Measurements from ENCODE around the gene PRPF40B. TPM values are rescaled to one million over a fixed set of nuclear protein-coding genes. Genes with fewer than 3 reads are reported as not detected.
A peak's percentile ranks its signal among the peaks of the same experiment; 100 is the strongest.

Gene PRPF40B
- total and polyA plus RNA-seq, 2 donors (not counting 1 experiment from before 2014, with no cell fraction given): 11.7 to 23.7 TPM

DNA sequence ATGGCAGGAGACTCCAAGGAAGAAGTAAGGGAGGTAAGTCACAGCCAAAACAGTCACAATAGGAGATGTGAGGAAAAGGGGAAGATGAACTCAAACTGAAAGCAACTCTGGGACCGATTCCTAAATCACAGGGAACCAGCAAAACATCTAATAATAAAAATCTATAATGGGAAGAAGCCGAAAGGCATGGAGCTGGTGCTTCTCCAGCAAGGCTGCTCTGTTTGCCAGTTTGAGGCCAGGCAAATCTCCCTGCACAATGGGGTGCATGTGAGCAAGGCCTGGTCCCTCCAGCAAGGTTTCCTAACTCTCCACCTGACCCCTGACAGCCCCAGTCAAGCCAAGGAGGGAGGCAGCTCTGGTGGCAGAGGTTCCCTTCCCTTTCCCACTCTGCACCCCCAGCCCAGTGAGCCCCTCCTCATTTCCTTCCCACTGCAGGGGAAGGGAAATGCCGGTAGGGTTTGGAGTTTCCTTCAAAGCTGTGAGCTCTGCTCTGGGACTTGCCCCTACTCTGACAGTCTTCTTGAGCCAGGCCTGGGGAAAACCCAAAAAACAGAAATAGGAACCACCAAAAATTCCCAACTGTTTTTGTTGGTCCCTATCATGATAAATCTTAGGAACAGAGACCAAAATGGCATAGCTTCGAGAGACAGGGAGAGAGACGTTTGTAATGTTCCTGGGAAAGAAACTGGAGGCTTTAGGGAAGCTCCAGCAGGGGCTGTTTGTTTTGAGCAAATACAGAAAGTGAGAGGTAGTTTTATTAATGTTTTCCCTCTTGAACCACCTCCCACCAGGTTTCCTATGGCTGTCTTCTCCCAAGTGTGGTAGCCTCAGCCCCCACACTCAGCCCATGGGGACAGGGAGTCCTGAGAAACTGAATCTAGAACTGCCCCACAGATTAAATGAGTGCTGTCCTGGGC, 49.2 kb downstream of the PRPF40B start:
- H3K27ac Mint-ChIP-seq: peak overlapping the region; percentile 87
- TF ChIP-seq, protein P1, sequence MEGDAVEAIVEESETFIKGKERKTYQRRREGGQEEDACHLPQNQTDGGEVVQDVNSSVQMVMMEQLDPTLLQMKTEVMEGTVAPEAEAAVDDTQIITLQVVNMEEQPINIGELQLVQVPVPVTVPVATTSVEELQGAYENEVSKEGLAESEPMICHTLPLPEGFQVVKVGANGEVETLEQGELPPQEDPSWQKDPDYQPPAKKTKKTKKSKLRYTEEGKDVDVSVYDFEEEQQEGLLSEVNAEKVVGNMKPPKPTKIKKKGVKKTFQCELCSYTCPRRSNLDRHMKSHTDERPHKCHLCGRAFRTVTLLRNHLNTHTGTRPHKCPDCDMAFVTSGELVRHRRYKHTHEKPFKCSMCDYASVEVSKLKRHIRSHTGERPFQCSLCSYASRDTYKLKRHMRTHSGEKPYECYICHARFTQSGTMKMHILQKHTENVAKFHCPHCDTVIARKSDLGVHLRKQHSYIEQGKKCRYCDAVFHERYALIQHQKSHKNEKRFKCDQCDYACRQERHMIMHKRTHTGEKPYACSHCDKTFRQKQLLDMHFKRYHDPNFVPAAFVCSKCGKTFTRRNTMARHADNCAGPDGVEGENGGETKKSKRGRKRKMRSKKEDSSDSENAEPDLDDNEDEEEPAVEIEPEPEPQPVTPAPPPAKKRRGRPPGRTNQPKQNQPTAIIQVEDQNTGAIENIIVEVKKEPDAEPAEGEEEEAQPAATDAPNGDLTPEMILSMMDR (IDR thresholded peaks at IDR 0.05): no peak
- TF ChIP-seq EZH2 (IDR thresholded peaks at IDR 0.05; ENCODE audit: borderline replicate concordance, insufficient read depth, low read depth, low read length, poor library complexity, severe bottlenecking): no peak
- Histone ChIP-seq H2AFZ (ENCODE audit: insufficient read depth, low read depth, low read length, poor library complexity, severe bottlenecking) (no peak overlapping the region), H3K4me2 (replicated peaks; ENCODE audit: low read depth, low read length, poor library complexity, severe bottlenecking) (peak overlapping the region; percentile 62), H3K36me3 (replicated peaks in 1 of 2; ENCODE audit: control extremely low read depth in 1 of 2, control insufficient read depth in 1 of 2, extremely low read depth in 1 of 2, insufficient read depth in 2 of 2, low read length in 1 of 2) (no peaks in the 10 kb centered on the region), H3K27ac (ENCODE audit: low read length in 2 of 2) (peak overlapping the region; percentile 92 to 95), H4K20me1 (ENCODE audit: control insufficient read depth, insufficient read depth, low read length, poor library complexity, severe bottlenecking) (no peaks in the 10 kb centered on the region), H3K4me1 (ENCODE audit: control insufficient read depth in 2 of 2, insufficient read depth in 2 of 2, low read length in 2 of 2) (peaks cover 75 to 78% of the 10 kb centered on the region in 2 donors), H3K79me2 (ENCODE audit: control insufficient read depth, insufficient read depth, low read length) (peaks cover 66% of the 10 kb centered on the region), H3K27me3 (replicated peaks in 1 of 4; ENCODE audit: control extremely low read depth in 1 of 4, control insufficient read depth in 3 of 4, insufficient read depth in 4 of 4, low read length in 3 of 4) (no peaks in the 10 kb centered on the region), H3K9me3 (ENCODE audit: control extremely low read depth in 1 of 3, control insufficient read depth in 2 of 3, insufficient read depth in 1 of 3, low read length in 2 of 3) (no peaks in the 10 kb centered on the region), H3K9ac (ENCODE audit: low read length) (peak overlapping the region; percentile 25), H3K4me3 (ENCODE audit: control extremely low read depth in 1 of 5, extremely low read depth in 1 of 5, insufficient read depth in 1 of 5, low read depth in 2 of 5, low read length in 4 of 5) (no peak overlapping the region)
- CTCF ChIA-PET: interaction anchor here (0.6 to 6.5 kb wide), 10 partner anchors 8 to 43 kb away, joined by 3 to 48 read pairs (median 8); partner anchors contain the start of gene FMNL3
- peak; percentile 48 for DNase-seq
- POLR2A ChIA-PET: interaction anchor here (0.6 to 1.3 kb wide), 5 partner anchors 8 to 594 kb away, joined by 3 to 5 read pairs (median 3); no protein-coding TSS in a partner anchor
- no peaks in the 10 kb centered on the region for H3K9me3 Mint-ChIP-seq (ENCODE audit: insufficient read depth)
- 82% methylated on average over 2 of the region's 5 CpGs for WGBS (ENCODE audit: insufficient coverage)
- H3K4me3 Mint-ChIP-seq: peak overlapping the region; percentile 67
- peak; percentile 9 for ATAC-seq (ENCODE audit: low read depth)
- intact Hi-C loops (cut with micrococcal nuclease): no loop called here
- H3K4me1 Mint-ChIP-seq: peaks cover 94% of the 10 kb centered on the region
- no peaks in the 10 kb centered on the region for H3K27me3 Mint-ChIP-seq

Measured in B cell (primary cell).